DMS153 (cell line): ENCODE data around the gene CDH13.

Source experiments
- DNase-seq: peaks from one replicate; lab custom pipeline; 2025; lab: John Stamatoyannopoulos, UW

CDH13 gene

GRCh38 chr16:83058376-83058775, 431.6 kb downstream of the CDH13 start:
- DNase-seq = no peak

GRCh38 chr16:83059237-83059636, 432.5 kb downstream of the CDH13 start:
- no peak for DNase-seq

GRCh38 chr16:83066011-83066410, 439.2 kb downstream of the CDH13 start:
- DNase-seq = no peak

DNA sequence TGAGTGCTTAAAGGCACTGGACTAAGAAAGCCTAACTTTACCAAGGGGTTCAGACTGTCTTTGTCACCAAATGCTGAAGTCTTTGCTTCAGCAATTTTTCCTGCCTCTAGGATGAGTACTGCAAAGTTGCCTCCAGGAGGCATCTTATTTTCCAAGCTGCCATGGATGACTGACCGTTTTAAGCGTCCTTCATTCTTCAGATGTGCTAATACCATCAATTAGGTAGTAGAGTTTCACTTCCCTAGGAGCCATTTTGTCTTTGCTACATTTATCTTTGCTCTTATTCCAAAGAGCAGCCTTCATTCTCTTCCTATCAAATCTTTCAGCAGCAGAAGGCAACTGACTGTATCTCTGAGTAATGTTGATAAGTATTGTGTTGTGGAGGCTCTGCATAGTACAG, 440.1 kb downstream of the CDH13 start:
- no peak for DNase-seq

GRCh38 chr16:83068686-83069085, 441.9 kb downstream of the CDH13 start:
- peak; percentile 13 for DNase-seq

GRCh38 chr16:83070416-83071209, 443.8 kb downstream of the CDH13 start:
- no peak for DNase-seq

DNA sequence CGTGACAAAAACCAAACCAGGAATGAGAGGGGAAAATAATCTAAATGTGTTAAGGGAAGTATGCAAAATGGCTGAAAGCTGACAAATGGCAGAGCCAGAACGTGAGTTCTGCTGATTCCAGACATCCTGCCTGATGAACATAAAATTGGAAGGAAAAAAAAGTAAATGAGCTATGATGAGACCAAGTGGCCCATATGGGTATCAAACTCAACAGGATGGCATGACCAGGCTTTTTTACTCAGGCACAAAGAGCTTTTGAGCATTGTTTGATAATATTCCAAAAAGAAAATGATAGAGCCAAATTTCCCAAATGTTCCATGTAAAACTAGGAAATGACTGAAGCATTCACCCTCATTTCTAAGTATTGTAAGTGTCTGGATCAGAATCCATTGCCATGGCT, 449.2 kb downstream of the CDH13 start:
- no peak for DNase-seq

DNA sequence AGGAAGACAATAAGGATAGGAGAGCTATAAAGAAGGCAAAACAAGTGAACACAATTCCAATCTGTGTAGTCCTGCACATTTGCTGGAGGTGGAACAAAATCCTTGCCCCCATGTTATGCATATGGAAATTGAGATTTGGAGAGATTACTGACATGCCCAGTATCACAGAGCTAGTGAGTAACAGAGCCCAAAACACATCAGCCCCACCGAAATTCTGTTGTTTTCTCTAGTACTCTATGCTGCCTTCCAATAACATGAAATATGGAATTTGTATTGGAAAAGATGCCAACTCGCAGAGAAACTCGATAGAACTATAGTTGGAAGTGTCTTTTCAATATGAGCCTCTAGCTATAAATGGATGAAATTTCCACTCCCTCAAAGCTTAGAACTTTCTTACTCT, 456.6 kb downstream of the CDH13 start:
- no peak for DNase-seq

GRCh38 chr16:83085660-83086059, 458.9 kb downstream of the CDH13 start:
- peak; percentile 13 for DNase-seq

GRCh38 chr16:83095941-83096692, 469.3 kb downstream of the CDH13 start:
- DNase-seq = no peak

GRCh38 chr16:83098536-83098935, 471.8 kb downstream of the CDH13 start:
- DNase-seq = no peak

DNA sequence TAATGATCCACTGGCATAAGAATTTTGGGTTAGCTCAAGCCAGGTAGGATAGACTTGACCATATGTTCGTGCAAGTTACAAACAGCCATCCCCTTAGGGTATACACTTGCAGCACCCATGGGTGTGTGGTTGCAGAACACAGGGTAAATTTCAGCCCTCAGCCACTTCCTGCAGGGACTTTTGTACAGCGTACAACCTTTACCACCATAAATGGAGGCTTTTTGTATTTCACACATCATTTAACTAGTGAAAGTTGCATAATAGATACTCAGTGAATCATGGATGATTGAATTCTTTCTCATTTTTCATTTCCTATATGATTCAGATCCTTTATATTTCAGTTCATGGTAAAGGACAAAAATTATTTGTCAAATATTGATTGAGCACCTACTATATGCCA, 473.9 kb downstream of the CDH13 start:
- no peak for DNase-seq

DNA sequence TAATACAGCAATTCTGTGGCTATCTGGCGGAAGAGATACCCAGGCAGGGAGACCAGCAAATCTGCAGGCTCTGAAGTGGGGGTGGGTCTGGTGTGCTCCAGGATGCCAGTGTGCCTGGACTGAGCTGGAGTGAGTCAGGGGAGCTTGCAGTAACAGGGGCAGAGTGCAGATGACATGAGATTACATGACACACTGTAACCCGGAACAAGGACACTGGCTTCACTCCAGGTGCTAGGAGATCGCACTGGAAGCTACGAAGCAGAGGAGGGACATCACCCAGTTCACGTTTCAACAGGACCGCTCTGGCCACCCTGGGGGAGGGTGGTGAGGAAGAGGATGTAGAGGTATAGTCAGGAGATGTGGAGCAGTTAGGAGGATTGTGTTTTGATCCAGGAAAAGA, 475.6 kb downstream of the CDH13 start:
- no peak for DNase-seq

DNA sequence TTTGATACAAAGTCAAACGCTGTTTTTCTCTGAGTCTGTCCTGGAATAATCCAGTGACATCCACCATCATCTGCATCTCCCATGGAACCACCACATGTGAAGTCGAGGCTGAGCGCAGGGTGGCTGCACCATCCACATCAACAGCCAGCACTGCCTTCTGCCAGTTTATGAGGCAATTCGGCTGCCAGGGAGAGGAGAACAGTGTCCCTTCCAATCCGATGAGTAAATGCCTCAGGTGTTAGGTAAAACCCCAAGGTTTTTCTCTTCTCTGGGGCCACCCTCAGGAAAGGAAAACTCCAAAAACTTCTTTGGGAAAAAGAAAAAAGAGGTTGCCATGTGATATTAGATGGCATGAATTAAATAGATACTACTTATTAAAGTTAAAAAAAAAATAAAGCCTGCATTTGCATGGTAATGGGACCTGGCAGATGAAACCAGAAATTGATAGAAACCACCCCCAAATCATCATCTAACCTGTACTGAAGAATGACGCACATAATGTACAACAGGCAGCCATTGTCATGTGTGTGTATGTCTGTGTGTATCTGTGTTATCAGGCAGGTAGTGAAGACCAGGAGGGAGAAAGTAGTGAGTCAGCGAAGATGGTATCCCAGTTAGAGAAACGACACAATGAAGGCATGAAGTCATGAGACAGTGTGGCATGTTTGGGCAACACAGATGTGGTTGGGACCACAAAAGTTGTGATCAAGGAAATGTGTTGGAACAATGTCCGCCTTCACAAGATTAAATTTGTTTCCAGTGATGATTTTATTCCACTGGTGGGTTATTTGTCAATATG, 478.7 kb downstream of the CDH13 start:
- no peak for DNase-seq

GRCh38 chr16:83109490-83110125, 482.8 kb downstream of the CDH13 start:
- DNase-seq = no peak

- no peak for DNase-seq
These were observed 483.5 kb downstream of the CDH13 start for GRCh38 chr16:83110269-83110668.

GRCh38 chr16:83113317-83113716, 486.5 kb downstream of the CDH13 start:
- DNase-seq = no peak

GRCh38 chr16:83113811-83114210, 487.0 kb downstream of the CDH13 start:
- no peak for DNase-seq

- no peak for DNase-seq
These were observed 488.9 kb downstream of the CDH13 start for GRCh38 chr16:83115491-83116232.

DNA sequence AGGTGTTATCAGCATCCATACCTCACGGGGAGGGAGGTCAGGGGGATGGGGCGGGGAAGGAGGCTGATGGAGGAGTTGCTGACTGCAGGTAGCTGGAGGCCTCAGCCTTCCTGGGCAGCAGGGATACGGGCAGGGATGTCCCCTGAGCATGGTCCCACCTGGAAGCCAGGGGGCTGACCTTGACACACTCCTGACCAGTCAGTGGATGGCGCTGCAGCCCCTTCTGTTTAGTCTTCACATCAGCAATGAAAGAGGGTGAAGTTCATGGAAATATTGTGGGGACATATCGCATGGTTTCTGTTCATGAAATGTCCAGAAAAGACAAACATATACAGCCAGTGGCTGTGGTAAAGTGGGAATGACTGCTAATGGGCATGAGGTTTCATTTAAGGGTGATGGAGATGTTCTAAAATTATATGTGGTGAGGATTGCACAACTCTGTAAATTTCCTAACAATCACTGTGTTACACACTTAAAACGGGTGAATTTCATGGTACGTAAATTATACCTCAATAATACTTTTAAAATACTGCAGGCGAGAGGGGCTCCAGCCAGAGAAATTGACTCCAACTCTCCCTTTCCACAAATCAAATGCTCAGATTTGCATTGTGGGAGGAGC, 489.6 kb downstream of the CDH13 start:
- no peak for DNase-seq

DNA sequence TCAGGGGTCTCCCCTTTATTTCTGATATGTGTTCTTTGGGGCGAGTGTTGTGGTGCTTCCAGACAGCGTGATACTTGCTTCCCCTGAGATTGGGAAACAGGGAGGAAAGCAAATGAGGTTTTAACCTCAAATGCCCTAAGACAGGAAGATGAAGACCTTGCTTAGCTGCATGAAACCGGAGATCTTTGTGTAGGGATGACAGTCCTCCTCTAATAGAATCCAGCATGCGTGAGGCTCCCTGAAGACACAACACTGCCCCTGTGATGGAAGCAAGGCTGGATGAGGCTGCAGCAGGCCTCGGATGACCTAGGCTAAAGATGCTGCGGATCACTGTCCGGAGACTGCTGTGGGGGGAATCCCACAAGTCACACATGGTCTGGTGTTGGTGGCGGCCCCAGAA, 491.0 kb downstream of the CDH13 start:
- no peak for DNase-seq
